UCSD-AML1 (cell line): ENCODE results near the gene SPATA21.
"Not testable (repeated sequence)": the region's sequence is repeated elsewhere in the genome, so short reads cannot be mapped to it uniquely, and the experiment has no call there.

ENCODE experiments used
- DNase-seq: peaks from one replicate; lab custom pipeline; 2025; ENCODE audit not compliant: unreplicated experiment; lab: John Stamatoyannopoulos, UW

SPATA21 gene, protein sequence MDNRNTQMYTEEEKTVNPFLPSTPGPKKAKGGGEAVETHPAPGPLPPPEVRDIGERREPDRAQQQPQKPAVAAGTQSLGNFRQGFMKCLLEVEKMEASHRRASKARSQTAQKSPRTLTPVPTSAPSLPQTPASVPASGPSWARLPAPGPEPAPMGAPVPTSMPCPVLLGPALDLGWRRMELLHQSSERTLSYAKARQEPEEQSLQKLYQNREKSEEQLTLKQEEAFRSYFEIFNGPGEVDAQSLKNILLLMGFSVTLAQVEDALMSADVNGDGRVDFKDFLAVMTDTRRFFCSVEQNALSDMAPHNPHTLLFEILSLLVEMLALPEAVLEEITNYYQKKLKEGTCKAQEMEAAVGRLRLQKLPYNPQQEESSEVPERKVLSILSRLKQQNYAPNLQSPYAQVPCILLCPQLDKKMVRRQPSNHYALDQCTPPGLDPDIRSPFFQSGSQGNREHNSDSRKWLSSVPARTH

DNA sequence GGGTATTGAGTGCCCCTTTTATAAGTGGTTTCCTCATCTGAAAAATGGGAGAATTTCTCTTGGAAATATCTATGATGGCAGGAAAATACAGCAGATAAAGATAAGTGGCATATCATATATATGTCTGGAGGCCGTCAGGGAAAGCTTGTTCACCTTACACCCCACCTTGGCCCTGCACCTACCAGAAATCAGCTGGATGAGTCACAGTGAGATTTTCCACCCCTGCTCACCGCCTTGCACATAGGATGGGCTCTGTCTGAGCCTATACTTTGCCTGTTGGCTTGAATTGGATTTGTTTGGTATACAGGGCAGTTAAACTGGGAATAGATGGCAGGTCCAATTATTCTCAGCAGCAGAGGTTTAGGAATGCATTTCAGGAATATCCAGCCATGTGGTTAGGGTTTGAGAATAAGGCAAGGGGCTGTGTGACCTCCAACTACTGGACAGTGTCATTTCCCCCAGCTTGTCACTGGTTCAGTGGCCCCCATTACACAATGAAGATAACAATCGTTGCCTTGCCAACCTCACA, at the start of gene SPATA21:
TSS of gene SPATA21 (minus strand) at position 479 of the 529 bp plus-strand sequence. CDS start 6,053 bp downstream, outside the sequence.
- DNase-seq, result no peak

DNA sequence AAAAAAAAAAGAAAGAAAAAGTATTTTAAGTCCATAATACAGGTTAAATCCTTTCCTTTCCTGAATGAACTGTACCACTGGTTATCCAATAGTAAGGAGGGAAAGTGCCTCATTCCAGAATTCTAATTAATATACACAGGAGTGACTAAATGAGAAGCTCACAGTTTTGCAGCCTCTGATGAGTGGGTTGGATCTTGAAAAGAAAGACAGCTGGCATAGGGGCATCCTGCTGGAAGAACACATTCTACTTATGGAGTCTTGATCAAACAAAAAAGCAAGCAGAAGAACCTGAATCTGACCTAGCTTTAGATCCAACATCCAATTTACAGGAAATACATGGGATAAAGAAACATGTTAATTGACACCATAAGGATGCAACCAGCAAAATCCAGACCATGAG, 49.8 kb upstream of the SPATA21 start:
- not testable (repeated sequence) for DNase-seq

DNA sequence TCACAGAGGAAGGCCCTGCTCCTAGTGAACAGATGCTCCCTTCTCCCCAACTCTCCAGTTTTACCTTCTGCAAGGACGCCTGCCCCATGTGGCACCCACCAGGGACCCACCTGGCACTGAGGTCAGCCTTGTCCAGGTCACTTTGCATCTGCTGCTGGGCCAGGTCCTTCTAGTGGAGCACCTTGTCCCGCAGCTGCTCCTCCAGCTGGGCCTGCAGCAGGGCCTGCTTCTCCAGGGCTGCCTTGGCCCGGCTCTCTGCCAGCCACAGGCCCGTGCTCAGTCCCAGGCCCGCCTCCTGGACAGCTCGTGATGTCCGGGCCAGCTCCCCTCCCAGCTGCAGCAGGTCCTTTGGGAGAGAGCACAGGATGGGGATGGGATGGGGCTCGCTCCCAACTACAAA, 49.1 kb upstream of the SPATA21 start:
- not testable (repeated sequence) for DNase-seq

DNA sequence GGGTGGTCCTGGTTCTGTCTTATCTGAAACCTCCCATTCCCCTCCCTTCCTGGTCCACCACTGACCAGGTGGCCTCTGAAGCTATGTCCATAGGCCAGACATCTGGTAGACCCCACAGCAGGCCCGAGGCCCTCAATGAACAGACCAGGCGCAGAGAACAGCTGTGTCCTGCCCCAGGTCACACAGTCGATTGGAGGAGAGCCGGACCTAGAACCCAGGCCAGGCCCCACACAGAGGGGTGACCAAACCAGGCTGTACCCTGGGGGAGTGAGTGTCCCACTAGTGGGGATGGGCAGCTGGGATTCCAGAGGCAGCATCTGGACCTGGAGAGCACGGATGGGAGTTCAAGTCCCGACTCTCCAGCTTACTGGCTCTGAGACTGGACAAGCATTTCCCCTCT, 47.7 kb upstream of the SPATA21 start:
- DNase-seq, result no peak

DNA sequence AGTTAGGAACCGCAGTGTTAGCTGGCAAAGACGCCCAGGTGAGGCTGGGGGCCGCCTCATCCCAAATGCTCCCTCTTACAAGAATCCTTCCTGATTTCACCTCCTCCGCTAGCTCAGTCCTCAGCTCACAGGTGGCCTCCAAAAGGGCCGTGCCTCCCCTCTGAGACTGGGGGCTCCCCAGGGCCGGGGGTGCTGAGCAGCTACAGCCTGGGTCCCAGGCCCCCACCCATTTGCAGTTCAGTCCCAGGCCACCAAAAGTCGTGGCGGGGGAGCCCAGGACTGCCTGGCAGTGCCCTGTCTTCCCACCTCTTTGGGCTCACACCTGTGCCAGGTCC, 47.2 kb upstream of the SPATA21 start:
- no peak for DNase-seq

DNA sequence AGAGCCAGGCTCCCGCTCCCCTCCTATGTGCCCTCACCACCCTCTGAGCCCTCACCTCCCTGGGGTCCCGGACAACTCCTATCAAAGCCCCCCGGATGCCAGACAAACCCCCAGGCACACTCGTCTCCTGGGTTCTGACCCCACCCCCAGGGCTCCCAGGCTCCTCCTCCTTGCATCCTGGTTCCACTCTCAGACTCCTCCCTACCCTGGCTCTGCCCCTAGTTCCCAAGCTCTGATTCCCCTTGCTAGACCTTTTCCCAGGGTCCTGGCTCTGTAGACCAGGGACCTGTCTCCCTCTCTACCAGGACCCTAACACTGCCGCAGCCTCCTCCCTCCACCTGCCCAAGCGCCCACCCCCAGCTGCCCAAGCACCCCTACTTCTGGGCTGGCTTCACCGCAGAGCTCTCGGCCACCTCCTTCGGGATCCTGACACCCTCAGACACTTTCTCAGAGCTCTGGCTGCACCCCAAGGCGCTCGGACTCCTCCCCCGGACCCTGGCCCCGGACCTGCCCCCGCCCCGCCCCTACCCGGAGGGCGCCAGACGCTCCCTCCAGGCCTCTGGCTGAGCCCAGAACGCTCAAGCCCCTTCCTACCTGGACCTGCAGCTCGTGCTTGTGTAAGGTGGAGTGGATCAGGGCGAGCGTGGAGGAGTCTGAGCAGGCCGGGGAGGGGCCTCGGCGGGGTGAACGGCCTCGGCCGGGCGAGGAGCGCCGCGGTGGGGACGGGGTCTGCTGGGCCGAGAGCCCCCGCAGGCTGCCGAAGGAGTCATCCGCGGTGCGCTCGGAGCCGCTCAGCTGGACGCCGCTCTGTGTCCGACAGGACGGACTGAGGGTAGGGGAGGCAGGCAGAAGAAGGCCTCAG, 46.6 kb upstream of the SPATA21 start:
- not testable (repeated sequence) for DNase-seq

DNA sequence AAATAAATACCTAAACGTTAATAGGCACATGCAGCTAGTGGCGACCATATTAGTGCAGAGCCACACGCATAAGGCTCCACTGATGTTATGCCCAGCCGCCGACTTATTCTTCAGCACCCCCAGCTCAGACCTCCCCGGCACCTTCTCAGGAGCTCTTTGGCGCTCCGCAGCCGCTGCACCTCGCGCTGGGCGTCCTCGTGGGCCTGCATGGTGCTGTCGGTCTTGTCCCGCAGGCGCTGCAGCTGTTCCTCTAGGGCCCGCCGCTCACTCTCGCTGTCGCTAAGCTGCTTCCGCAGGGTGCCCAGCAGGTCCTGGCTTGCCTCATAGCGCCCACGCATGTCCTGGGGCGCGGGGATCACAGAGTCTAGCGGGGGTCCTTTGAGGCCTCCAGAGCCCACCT, 45.9 kb upstream of the SPATA21 start:
- not testable (repeated sequence) for DNase-seq

DNA sequence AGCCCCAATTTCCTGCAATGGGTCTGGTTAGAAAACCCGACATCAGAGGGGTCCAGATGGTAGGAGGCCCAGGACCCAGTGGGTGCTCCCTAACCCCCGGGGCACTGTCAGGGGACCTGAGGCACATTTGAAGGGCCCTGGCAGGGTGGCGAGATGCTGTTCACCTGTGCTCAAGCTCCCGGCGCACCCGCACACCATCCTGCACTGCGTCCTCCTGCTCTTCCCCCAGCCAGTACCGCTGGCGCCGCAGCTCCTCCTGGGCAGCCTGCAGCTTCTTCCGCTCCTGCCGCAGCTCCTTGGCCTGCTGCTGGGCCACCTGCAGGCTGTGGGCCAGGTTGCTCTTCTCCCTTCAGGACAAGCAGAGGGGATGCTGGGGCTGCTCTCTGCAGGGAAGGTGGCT, 40.9 kb upstream of the SPATA21 start:
- DNase-seq, result no peak

DNA sequence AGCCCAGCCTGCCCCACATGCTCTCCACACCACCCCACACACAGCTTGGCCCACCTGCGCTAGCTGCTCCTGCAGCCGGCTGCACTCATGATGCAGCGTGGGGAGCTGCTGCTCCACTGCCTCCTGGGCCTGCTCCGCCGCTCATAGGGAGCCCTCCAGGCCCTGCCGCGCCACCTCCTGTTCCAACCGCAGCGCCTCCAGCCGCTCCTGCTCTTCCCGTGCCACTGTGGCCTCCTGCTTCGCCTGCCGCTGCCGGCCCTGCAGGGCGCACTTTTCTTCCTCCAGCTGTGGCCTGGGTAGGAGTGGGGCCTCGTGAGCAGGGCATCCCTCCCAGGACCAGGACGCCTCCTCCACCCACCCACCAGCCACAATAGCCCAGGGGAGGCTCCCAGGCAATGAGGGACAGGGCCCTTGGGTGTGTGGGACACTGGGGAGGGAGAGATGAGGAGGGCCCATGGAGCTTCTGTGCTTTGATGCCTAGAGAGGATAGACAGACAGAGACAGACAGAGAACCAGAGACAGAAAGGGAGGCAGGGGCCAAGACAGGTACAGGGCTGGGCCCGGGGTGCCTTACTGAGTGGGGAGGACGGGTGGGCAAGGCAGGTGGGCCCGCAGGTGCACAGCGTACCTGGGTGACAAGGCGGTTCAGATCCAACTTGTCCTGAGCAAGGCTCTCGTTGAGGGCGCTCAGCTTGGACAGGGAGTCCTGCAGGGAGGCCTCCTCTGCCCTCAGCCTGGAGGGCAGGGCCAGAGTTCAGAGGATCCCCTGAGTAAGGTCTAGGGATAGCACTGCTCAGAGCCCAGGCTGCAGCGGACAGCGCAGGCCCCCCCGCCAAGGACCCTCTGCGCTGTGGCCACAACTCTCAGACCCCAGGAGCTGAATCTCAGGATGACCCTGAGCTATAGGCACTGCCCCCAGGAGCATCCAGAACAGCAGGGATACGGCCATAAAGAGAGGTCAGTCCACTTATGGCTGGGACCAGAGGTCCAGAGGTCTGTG, 38.8 kb upstream of the SPATA21 start:
- DNase-seq, result not testable (repeated sequence)

DNA sequence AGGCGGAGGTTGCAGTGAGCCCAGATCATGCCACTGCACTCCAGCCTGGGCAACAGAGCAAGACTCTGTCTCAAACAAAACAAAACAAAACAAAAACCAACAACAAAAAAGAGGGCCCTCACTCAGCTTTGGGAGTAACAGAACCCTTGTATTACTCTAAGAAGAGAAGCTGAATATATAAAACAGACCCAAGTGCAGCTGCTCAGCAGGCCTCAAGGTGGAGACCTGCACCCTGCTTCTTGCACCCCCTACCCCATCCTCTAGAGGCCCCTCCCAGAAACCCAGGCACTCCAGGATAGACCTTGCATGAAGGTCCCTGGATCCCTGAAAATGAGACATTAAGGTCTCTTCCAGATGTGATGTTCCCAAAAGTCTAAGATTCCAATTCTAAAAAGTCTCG, 37.7 kb upstream of the SPATA21 start:
- DNase-seq, result not testable (repeated sequence)

DNA sequence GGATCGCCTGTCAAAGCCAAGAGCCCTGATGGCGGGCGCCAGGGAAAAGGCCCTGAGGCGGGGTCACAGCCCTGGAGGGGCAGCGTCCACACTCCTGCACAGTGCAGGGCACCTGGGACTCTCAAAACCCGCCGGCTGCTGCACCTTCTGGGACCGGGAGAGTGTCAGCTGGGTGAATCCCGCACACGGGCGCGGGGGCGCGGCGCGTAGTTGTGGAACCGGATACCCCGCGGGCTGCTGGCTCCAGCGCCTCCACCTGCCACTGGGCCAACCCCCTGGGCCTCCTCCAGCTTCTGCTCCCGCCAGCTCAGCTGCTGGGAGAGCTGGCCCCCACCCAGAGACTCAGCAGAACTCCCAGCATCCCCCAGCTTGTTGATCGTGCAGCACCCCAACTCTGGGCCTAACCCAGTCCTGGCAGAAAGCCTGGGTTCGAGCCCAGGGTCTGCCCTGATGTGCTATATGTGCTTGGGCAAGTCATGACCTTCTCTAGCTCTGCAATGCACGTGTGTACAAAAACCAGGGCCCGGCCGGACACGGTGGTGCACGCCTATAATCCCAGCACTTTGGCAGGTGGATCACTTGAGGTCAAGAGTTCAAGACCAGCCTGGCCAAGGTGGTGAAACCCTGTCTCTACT, 37.1 kb upstream of the SPATA21 start:
- no peak for DNase-seq

DNA sequence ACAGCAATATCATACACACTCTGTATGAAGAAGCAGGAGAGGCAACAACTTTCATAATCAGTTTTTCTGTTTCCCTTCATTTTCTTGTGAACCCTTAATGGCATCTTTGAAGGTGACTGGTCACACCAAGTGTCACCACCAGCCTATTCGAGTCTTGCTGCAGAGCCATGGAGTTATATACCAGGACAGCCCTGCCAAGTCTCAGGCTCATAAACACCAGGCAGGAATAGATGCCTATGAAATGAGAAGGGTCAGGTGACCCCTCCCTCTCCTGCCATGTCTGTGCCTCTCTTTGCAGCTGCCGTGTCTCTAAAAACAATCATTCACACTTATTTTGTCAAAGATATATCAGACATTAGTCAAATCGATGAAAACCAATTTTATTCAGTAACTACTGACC, 31.3 kb upstream of the SPATA21 start:
- DNase-seq, result no peak

DNA sequence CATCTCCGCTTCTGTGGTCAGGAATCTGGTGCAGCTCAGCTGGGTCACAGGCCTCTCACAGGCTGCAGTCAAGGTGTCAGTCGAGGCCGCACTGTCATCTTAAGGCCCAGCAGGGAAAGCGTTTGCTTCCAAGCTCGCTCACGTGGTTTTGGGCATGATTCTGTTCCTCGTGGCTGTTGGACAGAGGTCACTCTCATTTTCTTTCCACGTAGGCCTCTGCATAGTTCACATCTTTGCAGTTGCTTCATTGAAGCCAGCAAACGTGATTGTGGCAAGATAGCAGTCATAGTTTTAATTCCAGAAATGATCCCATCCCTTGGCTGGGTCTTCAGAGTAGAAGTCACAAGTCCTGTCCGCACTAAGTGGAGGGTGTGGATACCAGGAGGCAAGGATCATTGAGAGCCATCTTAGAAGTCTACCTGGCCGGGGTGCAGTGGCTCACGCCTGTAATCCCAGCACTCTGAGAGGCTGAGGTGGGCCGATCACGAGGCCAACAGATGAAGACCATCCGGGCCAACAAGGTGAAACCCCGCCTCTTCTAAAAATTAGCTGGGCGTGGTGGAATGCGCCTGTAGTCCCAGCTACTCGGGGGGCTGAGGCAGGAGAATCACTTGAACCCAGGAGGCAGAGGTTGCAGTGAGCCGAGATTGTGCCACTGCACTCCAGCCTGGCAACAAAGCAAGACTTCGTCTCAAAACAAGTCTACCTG, 27.8 kb upstream of the SPATA21 start:
- DNase-seq, result no peak

DNA sequence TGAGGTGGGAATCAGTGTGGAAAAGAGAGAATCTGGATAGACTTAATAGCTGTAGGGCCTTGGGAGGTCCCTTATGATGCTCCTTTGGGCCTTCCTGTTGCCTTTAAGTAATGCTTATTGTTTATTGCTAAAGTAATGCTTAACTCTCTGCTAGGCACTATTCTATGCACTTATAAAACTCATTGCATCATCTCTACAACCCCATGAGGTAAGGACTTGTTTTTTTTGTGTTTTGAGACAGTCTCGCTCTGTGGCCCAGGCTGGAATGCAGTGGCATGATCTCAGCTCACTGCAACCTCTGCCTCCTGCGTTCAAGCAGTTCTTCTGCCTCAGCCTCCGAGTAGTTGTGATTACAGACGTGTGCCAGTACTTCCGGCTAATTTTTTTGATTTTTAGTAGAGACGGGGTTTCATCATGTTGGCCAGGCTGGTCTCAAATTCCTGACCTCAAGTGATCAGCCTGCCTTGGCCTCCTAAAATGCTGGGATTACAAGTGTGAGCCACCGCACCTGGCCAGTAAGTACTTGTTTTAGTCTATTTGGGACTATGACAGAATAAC, 25.6 kb upstream of the SPATA21 start:
- DNase-seq, result no peak

DNA sequence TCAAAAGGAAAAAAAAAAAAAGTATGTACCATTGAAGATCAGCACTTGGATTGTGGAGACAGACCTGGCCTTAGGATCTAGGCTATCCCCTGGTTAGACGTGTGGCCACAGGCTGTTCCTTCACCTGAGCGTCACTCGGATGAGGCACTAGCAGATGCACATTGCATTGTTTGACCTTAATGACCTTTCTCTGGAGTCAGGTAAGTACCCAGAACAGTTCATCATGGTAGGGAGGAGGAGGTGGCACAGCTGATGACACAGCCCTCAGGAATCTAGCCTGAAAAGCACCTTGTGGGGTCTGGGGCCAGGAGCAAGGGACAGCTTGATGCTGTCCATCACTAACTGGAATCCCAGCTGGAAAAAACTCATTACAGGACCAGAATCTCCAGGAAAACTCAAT, 24.5 kb upstream of the SPATA21 start:
- no peak for DNase-seq

DNA sequence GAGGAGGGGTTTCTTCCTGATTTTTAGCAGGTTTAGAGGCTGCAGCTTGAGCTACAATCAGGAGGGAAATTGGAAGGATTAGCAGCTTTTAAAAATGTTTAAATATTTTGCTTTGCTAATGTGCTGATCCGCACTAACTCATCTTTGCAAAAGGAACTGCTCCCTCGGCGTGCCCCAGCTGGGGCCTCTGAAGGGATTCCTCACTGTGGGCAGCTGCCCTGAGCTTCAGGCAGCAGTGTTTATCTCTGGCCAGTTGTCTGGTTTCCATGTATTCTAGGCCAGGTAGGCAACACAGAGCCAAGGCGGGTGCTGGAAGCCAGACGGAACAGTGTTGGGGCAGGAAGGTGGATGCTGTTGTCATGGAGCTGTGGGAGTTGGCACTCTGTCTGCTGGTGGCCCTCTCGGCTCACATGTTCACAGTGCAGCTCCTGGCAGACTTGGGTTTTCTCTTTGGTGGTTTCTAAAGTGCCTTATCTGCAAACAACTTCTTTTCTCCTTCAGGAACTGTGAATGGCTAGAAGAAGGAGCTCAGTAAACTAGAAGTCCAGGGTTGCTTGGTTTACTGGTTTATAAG, 22.2 kb upstream of the SPATA21 start:
- DNase-seq, result no peak

DNA sequence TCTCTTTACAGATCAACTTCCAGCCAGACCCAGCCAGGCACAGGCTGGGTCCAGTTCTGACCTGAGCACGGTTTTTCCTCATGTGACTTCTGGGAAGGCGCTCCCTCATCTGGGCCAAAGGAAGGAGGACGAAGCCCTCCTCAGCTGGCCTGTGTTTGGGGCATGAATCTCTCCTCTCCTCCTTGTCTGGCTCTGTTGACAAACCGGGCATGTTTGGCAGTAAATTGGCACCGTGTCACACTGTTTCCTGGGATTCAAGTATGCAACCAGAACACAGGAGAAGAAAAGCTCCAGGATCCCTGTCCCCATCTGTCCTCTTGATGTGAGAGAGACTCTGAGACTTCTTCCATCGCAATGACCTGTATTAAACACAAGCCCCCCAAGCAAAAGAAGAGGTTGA, 21.6 kb upstream of the SPATA21 start:
- no peak for DNase-seq

DNA sequence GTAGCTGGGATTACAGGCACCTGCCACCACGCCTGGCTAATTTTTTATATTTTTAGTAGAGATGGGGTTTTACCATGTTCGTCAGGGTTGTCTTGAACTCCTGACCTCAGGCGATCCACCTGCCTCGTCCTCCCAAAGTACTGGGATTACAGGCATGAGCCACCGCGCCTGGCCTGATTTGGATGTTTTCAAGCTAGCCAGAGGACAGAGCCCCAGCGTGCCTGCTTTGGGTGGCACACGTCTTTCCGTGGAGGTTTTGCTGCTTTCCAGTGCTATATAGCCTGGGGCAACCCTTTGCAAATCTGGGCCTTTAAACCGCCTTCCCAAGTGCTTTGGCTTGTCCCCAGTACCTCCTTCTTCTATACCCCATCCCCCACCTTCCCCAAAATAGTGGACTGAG, 18.9 kb upstream of the SPATA21 start:
- not testable (repeated sequence) for DNase-seq

DNA sequence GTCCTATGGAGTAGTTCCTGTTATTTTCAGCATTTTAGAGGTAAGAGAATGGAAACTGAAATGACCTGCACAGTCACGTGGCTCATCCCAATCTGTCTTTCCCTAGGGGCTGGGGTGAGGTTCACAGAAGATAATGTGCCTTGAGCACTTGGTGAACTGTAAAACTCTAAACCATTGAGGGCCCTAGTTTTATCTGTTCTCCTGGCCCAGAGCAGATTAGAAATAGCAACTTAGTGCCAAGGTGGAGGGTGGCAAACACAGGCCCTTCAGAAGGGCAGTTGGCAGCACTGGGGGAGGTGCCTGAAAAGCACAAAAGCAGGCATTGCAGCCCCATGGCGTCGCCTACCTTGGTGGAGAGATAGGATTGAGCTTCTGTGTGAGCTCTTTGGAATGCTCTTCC, 17.7 kb upstream of the SPATA21 start:
- not testable (repeated sequence) for DNase-seq
